GM12878 (cell line): ENCODE results near the gene EIF1AD. TPM values are rescaled to one million over a fixed set of nuclear protein-coding genes. Genes with fewer than 3 reads are reported as not detected.

Experiments used
- HDAC2 ChIP-seq: fragments of 200-600 bp; sonication (generic); IDR thresholded peaks from 2 replicates; pipeline ENCODE4 v1.6.1; 2017
- ZBTB11 ChIP-seq: fragments of 450-650 bp; formaldehyde crosslinking; IDR thresholded peaks from 2 replicates; pipeline ENCODE4 v1.5.0; 2022; ENCODE audit warnings: mild to moderate bottlenecking, missing genetic modification characterization
- ZBTB40 ChIP-seq: fragments of 450-650 bp; IDR thresholded peaks from 2 replicates; pipeline ENCODE4 v1.6.1; 2016; ENCODE audit warnings: mild to moderate bottlenecking, moderate library complexity, borderline replicate concordance
- polyA plus RNA-seq, 11 experiments: library from polyadenylated mRNA; depleted of rRNA in 4 of 11; unstranded in 6 of 11; stranded (reverse) in 5 of 11; fragments of >200 nt; fragmentation: Nextera tagmentation in 4 of 11; fragmentation: Illumina TruSeq in 1 of 11; extraction: Ambion mirVana in 4 of 11; extraction: Trizol in 1 of 11; gene quantifications; 1 replicate in 1 of 11; 2 replicates in 10 of 11; pipeline versions ENCODE4 v1.2.1 to v1.2.3, GENCODE V29; 2011 to 2016; ENCODE audit warnings: inconsistent platforms in 2 of 11, missing spikeins in 2 of 11, low read depth in 1 of 11
- total RNA-seq, 4 experiments: library from RNA; depleted of rRNA in 3 of 4; stranded (reverse); fragments of >200 nt in 3 of 4; fragmentation: Illumina TruSeq in 1 of 4; extraction: Trizol in 1 of 4; gene quantifications; 2 replicates each; pipeline versions ENCODE4 v1.2.1 to v1.2.3, GENCODE V29; 2013 to 2021

Gene EIF1AD
- total and polyA plus RNA-seq, 10 of the 15 experiments (the other 5 are each of a cell fraction or from before 2014, with no cell fraction given) = 31.6 to 56.8 (median 39.5) TPM

GRCh38 chr11:66035653-66036333 is 33.8 kb upstream of the EIF1AD start (continued):
- TF ChIP-seq ZBTB11 (CRISPR knock-in tag) (no peak), HDAC2 (no peak), ZBTB40 (no peak)
- TF ChIP-seq, all 136 proteins: peak for 0
